Ectodermal cell (in vitro differentiated cells): ENCODE data around the gene CCDC134.

Source experiments
- H3K27ac ChIP-seq: 2 replicates; pipeline ENCODE4 v1.7.0; 2013; ENCODE audit warnings: mild to moderate bottlenecking, low read depth, low read length; ENCODE audit not compliant: insufficient read depth, poor library complexity, severe bottlenecking
- H3K27me3 ChIP-seq: 2 replicates; pipeline ENCODE4 v1.7.0; 2013; ENCODE audit warnings: mild to moderate bottlenecking, low read length; ENCODE audit not compliant: insufficient read depth, control insufficient read depth, poor library complexity, severe bottlenecking
- H3K36me3 ChIP-seq: one replicate; pipeline ENCODE4 v1.7.0; 2013; ENCODE audit warnings: low read length; ENCODE audit not compliant: control insufficient read depth, insufficient read depth
- H3K4me1 ChIP-seq: one replicate; pipeline ENCODE4 v1.7.0; 2013; ENCODE audit warnings: low read length; ENCODE audit not compliant: control insufficient read depth, insufficient read depth
- H3K4me3 ChIP-seq: 2 replicates; pipeline ENCODE4 v1.7.0; 2013; ENCODE audit warnings: low read depth, low read length, control low read depth; ENCODE audit not compliant: insufficient read depth
- H3K9me3 ChIP-seq: 2 replicates; pipeline ENCODE4 v1.7.0; 2013; ENCODE audit warnings: mild to moderate bottlenecking, low read length, moderate library complexity; ENCODE audit not compliant: control insufficient read depth
- WGBS, 2 experiments: methylation state at CpG; one replicate each; pipeline ENCODE4 v1.1.7; 2013; ENCODE audit warnings: missing lambda C conversion rate in 2 of 2; 5-methylcytosine and 5-hydroxymethylcytosine counted together

The CCDC134 gene

DNA sequence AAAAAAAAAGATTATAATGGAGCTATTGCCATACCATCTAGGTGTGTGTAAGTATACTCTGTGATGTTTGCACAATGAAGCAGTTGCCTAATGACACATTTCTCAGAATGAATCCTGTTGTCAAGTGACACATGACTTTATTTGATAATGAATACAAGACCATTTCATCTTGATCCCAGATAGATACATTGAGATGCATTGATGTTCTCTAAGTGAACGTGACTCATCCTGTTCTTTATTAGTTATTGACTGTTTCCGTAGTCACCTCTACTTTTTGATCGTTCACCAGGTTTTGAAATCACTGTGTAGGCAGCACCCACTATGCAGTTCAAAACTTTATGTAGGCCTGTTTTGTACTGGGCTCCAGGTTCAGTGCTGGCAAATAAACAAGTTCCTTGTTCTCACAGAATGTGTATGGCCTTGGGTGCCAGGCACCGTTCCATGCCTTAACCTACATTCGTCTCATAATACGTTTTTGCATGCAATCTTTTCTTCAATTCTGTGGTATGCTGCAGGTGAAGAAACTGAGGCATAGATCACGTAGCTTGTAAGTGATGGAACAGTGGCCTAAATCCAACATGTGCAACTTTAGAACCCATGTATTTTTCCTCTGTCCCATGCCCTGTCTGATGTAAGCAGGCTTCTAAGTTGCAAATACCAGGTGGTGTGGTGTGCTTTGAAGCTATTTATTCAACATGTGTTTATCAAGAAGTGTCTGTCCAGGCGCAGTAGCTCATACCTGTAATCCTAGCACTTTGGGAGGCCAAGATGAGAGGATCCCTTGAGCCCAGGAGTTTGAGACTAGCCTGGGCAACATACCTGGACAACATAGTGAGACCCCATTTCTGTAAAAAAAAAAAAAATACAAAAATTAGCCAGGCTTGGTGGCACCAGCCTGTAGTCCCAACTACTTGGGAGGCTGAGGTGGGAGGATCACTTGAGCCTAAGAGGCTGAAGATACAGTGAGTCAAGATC, 42.8 kb downstream of the CCDC134 start:
- Histone ChIP-seq H3K36me3 (peaks cover 4% of the 10 kb centered on the region), H3K9me3 (no peaks in the 10 kb centered on the region), H3K27me3 (no peaks in the 10 kb centered on the region), H3K4me3 (no peak overlapping the region), H3K27ac (no peak overlapping the region), H3K4me1 (peaks cover 19% of the 10 kb centered on the region)
- WGBS, 2 experiments, result 97 to 98% methylated on average over 8 of the region's 8 CpGs

DNA sequence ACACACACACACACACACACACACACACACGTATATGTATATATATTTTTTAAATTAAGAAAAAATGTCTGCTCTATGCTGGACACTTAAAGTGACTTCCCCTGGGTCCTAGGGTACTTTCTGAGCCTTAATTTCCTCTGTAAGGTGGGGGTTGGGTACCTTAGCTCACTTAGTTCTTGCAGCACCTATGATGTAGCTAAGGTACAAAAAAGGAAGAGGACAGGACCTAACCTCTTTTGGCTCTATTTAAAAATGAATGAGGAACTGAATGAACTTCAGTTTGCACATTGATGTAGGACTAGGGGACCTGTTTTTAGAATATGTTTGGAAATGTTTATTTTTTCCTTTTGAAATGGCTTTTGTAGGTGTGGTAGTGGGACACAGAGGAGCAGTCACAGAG, 43.6 kb downstream of the CCDC134 start:
- H3K4me1 ChIP-seq, result peaks cover 19% of the 10 kb centered on the region
- no CpG with 5 or more reads among the region's 1 CpG for WGBS, 2 experiments
- peaks cover 4% of the 10 kb centered on the region for H3K36me3 ChIP-seq
- H3K27ac ChIP-seq, result no peak overlapping the region
- no peak overlapping the region for H3K4me3 ChIP-seq
- H3K27me3 ChIP-seq, result no peaks in the 10 kb centered on the region
- no peaks in the 10 kb centered on the region for H3K9me3 ChIP-seq

DNA sequence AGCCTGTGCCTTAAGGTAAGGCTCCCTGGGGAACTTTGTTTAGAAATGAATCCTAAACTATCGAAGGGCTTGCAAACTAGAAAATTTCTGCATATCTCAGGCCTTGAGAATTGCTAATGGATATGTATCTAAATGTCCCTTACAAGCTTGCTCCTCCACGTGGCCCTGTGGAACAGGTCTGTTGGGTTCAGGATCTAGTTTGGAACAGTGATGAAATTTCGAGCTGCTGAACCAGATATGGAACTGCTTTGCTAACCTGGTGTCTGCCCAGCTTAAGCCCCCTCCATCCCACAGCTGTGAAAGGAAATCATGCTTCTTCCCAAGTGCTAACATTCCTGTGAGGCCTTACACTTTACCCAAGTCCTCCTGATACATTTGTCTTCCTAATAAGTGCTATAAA, 44.0 kb downstream of the CCDC134 start:
- 73 to 74% methylated on average over 3 of the region's 3 CpGs for WGBS, 2 experiments
- H3K9me3 ChIP-seq, result no peaks in the 10 kb centered on the region
- H3K27ac ChIP-seq, result no peak overlapping the region
- no peak overlapping the region for H3K4me3 ChIP-seq
- peaks cover 4% of the 10 kb centered on the region for H3K36me3 ChIP-seq
- H3K4me1 ChIP-seq, result peaks cover 19% of the 10 kb centered on the region
- no peaks in the 10 kb centered on the region for H3K27me3 ChIP-seq

DNA sequence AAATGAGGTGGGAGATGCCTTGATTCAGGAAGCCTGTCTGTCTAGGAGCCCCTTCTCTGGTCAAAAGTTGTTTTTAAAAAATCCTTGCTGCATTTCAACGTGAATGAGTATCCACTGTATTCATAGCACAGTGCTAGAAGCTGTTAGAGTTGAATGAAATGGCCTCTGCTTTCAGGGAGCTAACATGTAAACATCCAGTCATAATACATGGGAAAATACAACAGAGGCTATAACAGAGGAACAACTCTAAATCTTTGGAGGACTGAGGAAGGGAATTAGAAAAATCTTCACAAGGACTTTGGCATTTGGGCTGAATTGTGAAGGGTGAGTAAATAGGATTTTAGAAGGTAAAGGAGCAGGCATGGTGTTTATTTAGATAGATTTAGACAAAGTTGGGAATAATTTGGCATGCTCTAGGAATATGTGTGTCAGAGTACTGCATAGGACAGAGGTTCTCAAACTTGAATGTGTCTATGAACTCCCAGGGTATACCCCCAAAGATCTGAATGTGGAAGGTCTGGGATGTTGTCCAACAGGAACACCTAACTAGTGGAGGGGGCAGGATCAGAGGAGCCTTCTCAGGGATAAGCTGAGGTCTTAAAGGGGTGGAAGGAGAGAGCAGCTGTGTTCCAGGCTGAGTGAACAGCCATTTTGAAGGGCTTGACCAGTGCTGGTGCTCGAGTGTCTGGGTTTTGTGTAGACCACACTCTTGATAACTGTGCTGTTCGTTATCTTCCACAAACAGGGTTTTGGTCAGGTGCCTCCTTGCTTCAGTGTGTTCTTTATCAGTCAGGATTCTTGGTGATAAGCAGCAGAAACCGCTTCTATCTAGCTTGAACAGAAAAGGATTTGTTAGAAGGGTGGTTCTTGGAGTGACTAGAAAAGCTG, 45.1 kb downstream of the CCDC134 start:
- Histone ChIP-seq H3K9me3 (no peaks in the 10 kb centered on the region), H3K4me3 (no peak overlapping the region)
- WGBS, 2 experiments, result 85 to 95% methylated on average over 4 of the region's 4 CpGs

DNA sequence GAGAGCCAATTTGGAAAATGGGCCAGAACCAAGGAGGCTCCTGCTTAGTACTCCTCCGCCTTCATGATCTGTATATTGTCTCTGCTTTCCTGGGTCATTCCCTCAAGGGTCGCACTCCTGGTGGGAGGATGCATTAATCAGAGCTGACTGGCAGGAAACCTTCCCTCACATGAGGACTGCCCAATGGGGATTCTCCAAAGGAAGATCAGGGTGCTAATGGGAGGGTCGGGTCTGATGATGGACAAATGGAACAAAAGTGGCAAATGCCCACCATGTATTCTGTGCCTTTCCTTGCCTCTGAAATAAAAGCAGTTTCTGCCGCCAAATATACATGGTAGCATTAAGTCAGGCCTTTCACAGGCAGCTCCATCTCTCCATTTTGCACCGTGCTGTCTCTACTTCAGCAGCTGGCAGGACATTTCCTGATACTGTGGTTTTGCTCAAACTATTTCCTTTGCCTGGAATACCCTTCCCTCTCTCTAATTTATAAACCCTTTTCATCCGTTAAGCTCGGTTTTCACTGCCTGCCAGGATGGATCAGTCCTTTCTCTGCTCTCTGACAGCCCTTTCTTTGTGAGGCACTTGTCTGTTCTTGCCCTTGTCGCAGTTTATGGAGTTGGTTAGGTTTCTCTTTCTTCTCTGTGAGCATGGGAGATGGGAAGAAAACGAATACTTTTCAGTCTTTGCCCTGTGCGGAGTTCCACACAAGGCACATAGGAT, 45.9 kb downstream of the CCDC134 start:
- Histone ChIP-seq H3K27me3 (no peaks in the 10 kb centered on the region), H3K4me1 (peaks cover 19% of the 10 kb centered on the region), H3K27ac (no peak overlapping the region), H3K9me3 (no peaks in the 10 kb centered on the region), H3K36me3 (peaks cover 4% of the 10 kb centered on the region), H3K4me3 (no peak overlapping the region)
- WGBS, 2 experiments, result 77 to 78% methylated on average over 10 of the region's 10 CpGs

More for the DNA sequence above, 45.1 kb downstream of the CCDC134 start:
- peaks cover 4% of the 10 kb centered on the region for H3K36me3 ChIP-seq
- H3K4me1 ChIP-seq, result peaks cover 19% of the 10 kb centered on the region
- no peak overlapping the region for H3K27ac ChIP-seq
- no peaks in the 10 kb centered on the region for H3K27me3 ChIP-seq

DNA sequence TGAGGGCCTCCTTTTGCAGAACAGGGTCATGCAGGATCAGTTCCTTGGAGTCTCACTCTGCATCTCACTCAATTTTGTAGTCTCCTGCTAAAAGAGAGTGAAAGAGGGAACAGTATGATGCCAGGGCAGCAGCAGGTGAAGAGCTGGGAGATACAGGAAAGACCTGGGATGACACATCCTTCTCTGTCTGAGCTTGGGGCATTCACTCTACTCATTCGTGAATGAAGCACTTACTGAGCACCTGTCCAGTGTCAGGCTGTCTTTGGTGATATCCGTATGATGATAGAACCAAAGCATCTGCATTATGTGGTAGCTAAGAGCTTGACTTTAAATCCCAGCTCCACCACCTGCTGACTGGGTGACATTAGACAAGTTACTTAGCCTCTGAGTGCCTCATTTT, 46.8 kb downstream of the CCDC134 start:
- H3K36me3 ChIP-seq, result peaks cover 3% of the 10 kb centered on the region
- H3K27me3 ChIP-seq, result no peaks in the 10 kb centered on the region
- H3K4me1 ChIP-seq, result peaks cover 19% of the 10 kb centered on the region
- 95 to 97% methylated on average over 2 of the region's 2 CpGs for WGBS, 2 experiments
- no peak overlapping the region for H3K4me3 ChIP-seq
- no peaks in the 10 kb centered on the region for H3K9me3 ChIP-seq
- no peak overlapping the region for H3K27ac ChIP-seq

DNA sequence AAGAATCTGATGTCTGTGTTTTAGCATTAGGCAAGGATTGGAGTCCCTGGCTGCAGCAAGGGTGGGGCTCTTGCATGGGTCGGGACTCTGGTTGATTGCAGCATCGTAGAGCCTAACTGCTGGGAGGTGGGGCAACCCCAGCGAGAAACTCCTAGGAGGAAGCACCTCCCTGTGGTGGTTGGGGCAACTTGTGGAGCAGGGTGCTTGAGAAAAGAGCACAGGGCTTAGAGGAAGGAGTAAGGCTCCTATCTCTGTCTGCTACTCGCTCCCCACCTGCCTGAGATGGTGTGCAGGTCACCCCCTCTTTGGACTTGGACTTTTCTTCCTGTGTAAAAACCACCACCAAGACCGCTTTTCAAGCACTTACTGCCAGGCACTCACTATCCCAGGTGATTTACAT, 48.0 kb downstream of the CCDC134 start:
- H3K4me3 ChIP-seq, result no peak overlapping the region
- H3K9me3 ChIP-seq, result no peaks in the 10 kb centered on the region
- H3K27ac ChIP-seq, result no peak overlapping the region
- peaks cover 19% of the 10 kb centered on the region for H3K4me1 ChIP-seq
- no peaks in the 10 kb centered on the region for H3K27me3 ChIP-seq
- no peaks in the 10 kb centered on the region for H3K36me3 ChIP-seq
- WGBS, 2 experiments, result 88 to 91% methylated on average over 5 of the region's 5 CpGs

DNA sequence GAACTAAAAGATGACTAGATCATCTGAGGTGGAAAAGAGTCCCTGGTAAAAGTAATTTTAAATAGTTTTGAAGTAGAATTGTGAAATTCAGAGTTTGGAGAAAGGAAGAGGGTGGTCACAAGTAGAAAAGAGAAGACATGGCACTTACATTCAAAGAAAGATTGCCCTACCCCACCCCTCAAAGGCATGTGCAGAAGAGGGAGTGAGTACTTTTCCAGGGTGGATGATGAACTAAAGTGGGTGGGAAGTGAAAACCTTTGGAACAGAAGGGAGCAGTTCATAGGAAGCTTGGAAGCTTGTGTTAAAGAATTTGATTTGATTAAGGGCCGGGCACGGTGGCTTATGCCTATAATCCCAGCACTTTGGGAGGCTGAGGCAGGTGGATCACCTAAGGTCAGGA, 56.0 kb downstream of the CCDC134 start:
- Histone ChIP-seq H3K4me1 (no peaks in the 10 kb centered on the region), H3K36me3 (peaks cover 3% of the 10 kb centered on the region), H3K27me3 (no peaks in the 10 kb centered on the region), H3K9me3 (no peaks in the 10 kb centered on the region), H3K4me3 (no peak overlapping the region), H3K27ac (no peak overlapping the region)
- 91 to 96% methylated on average over 2 of the region's 2 CpGs for WGBS, 2 experiments

DNA sequence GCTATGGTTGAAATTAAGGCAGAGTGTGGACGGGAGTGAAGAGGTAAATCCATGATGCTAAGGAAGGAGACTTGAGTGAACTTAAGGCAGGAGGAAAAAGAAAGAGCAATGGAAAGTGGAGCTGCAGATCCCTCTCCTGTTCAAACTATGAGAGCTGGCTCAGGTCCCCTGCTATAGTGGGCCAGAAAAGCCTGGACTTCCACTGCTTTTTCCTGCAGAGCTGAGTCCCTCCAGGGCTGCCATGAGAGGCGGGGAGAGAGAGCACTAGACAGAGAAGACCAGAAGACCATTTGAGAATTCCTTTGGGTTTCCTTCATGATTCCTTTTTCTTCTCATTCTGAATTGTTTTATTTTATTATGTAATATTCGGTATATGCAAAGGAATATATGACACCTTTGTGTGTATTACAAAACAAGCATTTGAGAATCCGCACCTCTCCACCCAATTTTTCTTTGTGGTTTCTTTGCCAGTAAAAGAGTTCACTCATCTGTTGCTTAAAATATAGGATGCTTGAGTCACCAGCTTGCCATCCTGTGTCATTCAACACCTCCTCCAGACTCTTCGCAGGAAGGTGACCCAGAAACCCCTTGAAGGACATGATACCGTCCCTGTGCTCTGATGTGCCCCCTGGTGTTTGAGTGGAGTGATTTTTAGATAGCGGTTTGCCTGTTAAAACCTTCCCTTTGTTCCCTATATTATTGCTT, 56.8 kb downstream of the CCDC134 start:
- H3K27ac ChIP-seq, result no peak overlapping the region
- no peaks in the 10 kb centered on the region for H3K27me3 ChIP-seq
- H3K36me3 ChIP-seq, result peaks cover 3% of the 10 kb centered on the region
- H3K4me1 ChIP-seq, result no peaks in the 10 kb centered on the region
- no peak overlapping the region for H3K4me3 ChIP-seq
- 68 to 69% methylated on average over 6 of the region's 7 CpGs for WGBS, 2 experiments
- no peaks in the 10 kb centered on the region for H3K9me3 ChIP-seq
